ENCODE measurements around the gene EPC1.
"Not testable (repeated sequence)": the region's sequence is repeated elsewhere in the genome, so short reads cannot be mapped to it uniquely, and the experiment has no call there.

EPC1 gene

GRCh38 chr10:32266979-32267378 is 80.0 kb downstream of the EPC1 start:
- DNase-seq, result no peak

- DNase-seq, result no peak
Observed at GRCh38 chr10:32266566-32266965, 80.4 kb downstream of the EPC1 start.

GRCh38 chr10:32265756-32266155 is 81.2 kb downstream of the EPC1 start:
- DNase-seq, result no peak

GRCh38 chr10:32263300-32263699 is 83.7 kb downstream of the EPC1 start:
- no peak for DNase-seq

- DNase-seq, result no peak
Observed at GRCh38 chr10:32259551-32259950, 87.4 kb downstream of the EPC1 start.

- peak; percentile 55 for DNase-seq
Observed at GRCh38 chr10:32256613-32257437, 90.1 kb downstream of the EPC1 start.

- DNase-seq, result no peak
Observed at GRCh38 chr10:32253821-32254220, 93.1 kb downstream of the EPC1 start.

GRCh38 chr10:32253276-32253675 is 93.7 kb downstream of the EPC1 start:
- DNase-seq, result no peak

- not testable (repeated sequence) for DNase-seq
Observed at GRCh38 chr10:32250489-32250888, 96.5 kb downstream of the EPC1 start.

- DNase-seq, result no peak
Observed at GRCh38 chr10:32246685-32247084, 100.3 kb downstream of the EPC1 start.

GRCh38 chr10:32245760-32246159 is 101.2 kb downstream of the EPC1 start:
- DNase-seq, result no peak

- DNase-seq, result no peak
Observed at GRCh38 chr10:32244421-32245207, 102.3 kb downstream of the EPC1 start.

- DNase-seq, result no peak
Observed at GRCh38 chr10:32244011-32244410, 102.9 kb downstream of the EPC1 start.

GRCh38 chr10:32241946-32242345 is 105.0 kb downstream of the EPC1 start:
- no peak for DNase-seq

GRCh38 chr10:32240471-32240870 is 106.5 kb downstream of the EPC1 start:
- DNase-seq, result no peak

- no peak for DNase-seq
Observed at GRCh38 chr10:32239769-32240168, 107.2 kb downstream of the EPC1 start.

- no peak for DNase-seq
Observed at GRCh38 chr10:32237644-32238345, 109.2 kb downstream of the EPC1 start.

GRCh38 chr10:32234471-32234870 is 112.5 kb downstream of the EPC1 start:
- DNase-seq, result no peak

- not testable (repeated sequence) for DNase-seq
Observed at GRCh38 chr10:32233375-32233774, 113.6 kb downstream of the EPC1 start.

- no peak for DNase-seq
Observed at GRCh38 chr10:32232378-32232777, 114.6 kb downstream of the EPC1 start.

- DNase-seq, result not testable (repeated sequence)
Observed at GRCh38 chr10:32229788-32230187, 117.2 kb downstream of the EPC1 start.

GRCh38 chr10:32229170-32229569 is 117.8 kb downstream of the EPC1 start:
- no peak for DNase-seq

GRCh38 chr10:32227802-32228201 is 119.2 kb downstream of the EPC1 start:
- no peak for DNase-seq

- DNase-seq, result no peak
Observed at GRCh38 chr10:32226624-32227023, 120.3 kb downstream of the EPC1 start.
